ENCODE measurements around the gene HOGA1.
"Not testable (repeated sequence)": the region's sequence is repeated elsewhere in the genome, so short reads cannot be mapped to it uniquely, and the experiment has no call there.

HOGA1 gene

DNA sequence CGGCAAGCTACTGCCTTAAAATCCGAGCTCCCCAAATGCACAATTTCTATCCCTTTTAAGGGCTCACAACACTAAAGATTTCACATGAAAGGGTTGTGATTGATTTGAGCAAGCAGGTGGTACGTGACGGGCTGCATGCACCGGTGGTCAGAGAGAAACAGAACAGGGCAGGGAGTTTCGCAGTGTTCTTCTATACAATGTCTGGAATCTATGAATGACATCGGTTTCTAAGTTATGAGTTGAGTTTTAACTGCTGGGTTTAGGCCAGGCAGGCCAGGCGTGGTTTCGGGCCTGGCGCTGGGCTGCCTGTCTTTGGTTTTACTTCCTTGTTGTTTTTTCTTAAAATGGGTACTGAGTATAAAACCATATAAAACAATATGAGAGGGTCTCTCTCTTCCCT lies 28.6 kb upstream of the HOGA1 start:
- not testable (repeated sequence) for DNase-seq

DNA sequence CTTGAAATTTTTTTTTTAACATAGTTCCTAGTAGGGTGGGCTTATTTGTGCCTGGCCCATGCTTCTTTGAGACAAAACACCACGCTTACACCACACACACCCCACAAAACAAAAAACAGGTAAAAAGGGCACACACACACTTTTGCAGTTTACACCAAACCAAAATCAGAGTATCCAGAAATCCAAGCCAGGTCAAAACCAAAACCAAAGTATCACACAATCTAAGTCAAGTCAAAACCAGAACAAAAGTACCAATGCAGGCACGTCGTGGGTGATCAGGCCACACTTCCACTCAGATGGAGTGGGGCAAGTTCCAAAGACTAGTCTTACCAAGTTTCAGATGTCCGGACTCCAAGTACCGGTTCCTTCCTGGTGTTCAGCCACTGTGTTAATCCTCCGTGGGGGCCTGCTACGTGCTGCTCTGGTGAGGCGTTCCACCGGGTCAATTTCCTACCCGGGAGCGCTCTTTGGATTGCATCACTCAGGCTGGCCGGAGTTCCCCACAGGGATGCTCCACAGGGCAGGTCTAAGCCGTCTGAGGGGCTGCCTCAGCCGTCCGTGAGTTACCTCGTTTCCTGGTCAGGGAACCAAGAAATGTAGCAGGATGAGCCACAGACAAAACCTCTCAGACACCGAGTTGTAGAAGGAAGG lies 23.3 kb upstream of the HOGA1 start:
- DNase-seq = not testable (repeated sequence)

GRCh38 chr10:97561386-97562077 lies 22.7 kb upstream of the HOGA1 start:
- DNase-seq = not testable (repeated sequence)

DNA sequence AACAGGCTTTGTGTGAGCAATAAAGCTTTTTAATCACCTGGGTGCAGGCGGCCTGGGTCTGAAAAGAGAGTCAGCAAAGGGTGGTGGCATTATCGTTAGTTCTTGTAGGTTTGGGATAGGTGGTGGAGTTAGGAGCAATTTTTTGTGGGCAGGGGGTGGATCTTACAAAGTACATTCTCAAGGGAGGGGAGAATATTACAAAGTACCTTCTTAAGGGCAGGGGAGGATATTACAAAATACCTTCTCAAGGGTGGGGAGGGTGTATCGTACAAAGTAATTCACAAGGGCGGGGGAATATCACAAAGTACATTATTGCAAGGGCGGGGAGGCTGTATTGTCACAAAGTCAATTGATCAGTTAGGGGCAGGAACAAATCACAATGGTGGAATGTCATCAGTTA lies 21.9 kb upstream of the HOGA1 start:
- DNase-seq = not testable (repeated sequence)

- no peak for DNase-seq
Measured at GRCh38 chr10:97563337-97563736, 20.9 kb upstream of the HOGA1 start.

DNA sequence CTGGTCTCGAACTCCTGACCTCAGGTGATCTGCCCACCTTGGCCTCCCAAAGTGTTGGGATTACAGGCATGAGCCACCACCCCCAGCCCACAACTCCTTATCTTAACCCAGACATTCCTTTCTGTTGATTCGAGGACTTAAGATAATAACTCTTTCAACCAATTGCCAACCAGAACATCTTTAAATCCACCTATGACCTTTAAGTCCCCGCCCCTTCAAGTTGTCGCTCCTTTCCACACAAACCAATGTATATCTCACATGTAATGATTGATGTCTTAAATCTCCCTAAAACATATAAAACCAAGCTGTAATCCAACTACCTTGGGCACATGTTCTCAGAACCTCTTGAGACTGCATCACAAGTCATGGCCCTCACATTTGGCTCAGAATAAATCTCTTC lies 19.4 kb upstream of the HOGA1 start:
- DNase-seq = no peak

DNA sequence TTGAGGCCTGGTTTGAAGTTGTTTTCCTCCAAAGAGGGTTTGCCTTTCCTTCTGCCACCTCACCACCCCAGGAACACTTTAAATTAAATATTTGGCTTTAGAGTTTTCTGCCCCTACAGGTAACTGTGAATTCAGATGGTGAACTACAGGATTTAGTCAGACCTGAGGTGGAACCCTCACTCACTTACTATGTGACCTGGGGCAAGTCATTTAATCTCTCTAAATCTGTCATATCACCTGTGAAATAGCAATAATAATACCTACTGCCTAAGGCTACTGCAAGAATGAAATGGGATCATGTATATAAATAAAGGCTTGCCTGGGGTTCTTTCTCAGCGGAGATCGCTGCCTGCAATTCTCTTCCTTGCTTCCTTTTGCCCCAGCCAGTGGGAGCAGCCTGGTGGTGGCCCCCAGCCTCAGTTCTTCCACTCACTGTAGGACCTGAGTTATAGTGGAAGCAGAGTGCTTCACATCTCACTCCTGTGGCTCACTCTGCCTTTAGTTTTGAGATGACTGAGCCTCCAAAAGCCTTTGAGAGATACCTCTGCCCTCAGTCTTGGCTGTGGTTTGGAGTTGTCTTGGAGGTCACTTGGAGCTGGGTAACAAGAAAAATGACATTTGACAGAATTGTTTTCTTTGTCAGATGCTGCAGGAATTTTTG lies 17.7 kb upstream of the HOGA1 start:
- DNase-seq = no peak

DNA sequence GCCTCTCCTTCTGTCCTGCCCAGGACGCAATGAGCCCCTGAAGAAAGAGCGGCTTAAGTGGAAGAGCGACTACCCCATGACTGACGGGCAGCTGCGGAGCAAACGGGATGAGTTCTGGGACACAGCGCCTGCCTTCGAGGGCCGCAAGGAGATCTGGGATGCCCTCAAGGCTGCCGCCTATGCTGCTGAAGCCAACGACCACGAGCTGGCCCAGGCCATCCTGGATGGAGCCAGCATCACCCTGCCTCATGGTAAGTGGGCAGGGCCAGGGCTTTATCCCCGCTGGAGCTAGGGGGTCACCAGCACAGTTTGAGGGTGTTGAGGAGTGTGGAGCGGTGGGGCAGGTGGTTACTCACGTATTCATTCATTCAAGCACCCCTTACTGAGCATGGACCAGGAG lies 16.3 kb upstream of the HOGA1 start:
- DNase-seq = no peak

- DNase-seq = no peak
Measured at GRCh38 chr10:97570146-97570788, 13.9 kb upstream of the HOGA1 start.

- DNase-seq = no peak
Measured at GRCh38 chr10:97570789-97571471, 13.3 kb upstream of the HOGA1 start.

GRCh38 chr10:97571622-97572021 lies 12.6 kb upstream of the HOGA1 start:
- DNase-seq = no peak

DNA sequence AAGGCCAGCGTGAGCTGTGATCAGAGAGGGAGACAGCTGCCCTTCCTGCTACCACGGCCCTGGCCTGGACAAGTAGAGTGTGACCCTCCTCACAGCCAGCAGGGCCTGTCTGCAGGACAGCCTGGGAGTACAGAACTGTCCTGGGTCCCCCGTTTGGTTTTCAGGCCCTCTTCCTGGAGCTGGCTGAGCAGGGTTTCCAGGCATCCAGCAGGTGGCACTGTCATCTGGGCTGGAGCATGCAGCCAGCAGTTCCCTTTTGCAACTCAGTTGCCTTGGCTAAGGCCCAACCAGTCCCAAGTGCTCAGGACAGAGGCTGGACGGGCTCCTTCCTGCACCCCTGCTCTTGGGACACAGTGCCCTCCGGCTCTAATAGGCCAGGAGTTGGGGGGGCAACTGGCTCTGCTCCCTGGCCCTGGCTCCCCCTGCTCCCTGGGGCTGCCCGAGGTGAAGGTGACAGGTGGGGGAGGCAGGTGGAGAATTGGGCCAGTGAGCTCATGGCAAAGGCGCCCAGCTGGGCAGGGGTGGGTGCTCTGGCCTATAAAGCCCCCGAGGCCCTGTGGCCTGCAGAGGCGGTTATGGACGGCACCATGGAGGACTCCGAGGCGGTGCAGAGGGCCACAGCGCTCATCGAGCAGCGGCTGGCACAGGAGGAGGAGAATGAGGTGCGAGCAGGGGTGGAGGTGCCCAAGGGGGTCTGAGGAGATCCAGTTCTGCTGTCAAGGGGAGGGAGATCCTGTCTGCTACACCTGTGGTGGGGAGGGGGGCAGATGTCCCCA lies 11.8 kb upstream of the HOGA1 start, which contains the start of gene ANKRD2:
TSS of gene ANKRD2 (plus strand) at position 566 of the 776 bp plus-strand sequence. CDS start at position 576, 10 bp downstream.
- peak; percentile 64 to 66 for DNase-seq

DNA sequence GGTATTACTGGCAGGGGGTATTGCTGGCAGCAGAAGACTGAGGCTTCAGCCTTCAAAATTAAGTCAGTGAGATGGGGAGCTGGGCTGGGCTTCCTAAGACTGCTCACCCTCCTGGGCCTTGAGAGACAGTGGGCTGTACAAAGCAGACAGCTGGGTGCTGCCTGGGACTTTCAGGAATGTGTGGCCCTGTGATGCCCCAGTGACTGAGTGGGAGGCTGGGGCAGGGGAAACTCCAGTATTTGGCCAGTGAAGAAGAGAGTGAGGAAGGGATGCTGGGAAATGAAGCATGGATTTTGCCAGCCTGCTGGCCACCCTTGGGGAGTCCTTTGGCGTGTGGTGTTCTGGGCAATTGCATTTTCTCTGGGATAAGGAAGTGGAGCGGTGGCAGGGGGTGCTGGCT lies 11.2 kb upstream of the HOGA1 start:
- no peak for DNase-seq

- DNase-seq = no peak
Measured at GRCh38 chr10:97573672-97574071, 10.5 kb upstream of the HOGA1 start.

- DNase-seq = peak; percentile 84 to 90
Measured at GRCh38 chr10:97574374-97575126, 9.6 kb upstream of the HOGA1 start.

DNA sequence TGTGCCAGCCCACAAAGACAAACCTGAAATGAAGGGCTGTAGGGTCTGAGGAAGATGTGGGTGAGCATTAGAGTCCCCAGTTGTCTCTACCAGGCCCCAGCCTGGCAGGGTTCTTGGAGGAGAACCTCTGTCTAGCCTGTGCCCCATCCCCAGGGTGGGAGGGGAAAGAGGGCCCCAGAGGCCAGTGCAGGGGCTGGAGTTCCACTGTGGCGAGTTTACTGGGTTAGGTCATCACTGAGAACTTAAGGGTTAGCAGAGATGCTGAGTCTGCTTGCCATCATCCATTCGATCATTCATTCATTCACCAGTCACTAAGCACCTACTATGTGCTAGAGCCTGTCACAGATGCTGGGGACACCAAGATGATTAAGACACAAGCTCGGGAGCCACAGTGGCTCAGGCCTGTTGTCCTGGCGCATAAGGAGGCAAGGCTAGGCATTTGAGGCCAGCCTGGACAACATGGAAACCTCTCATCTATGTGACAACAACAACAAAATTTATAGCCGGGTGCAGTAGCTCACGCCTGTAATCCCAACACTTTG lies 9.0 kb upstream of the HOGA1 start:
- no peak for DNase-seq

- DNase-seq = not testable (repeated sequence)
Measured at GRCh38 chr10:97576487-97576886, 7.7 kb upstream of the HOGA1 start.

DNA sequence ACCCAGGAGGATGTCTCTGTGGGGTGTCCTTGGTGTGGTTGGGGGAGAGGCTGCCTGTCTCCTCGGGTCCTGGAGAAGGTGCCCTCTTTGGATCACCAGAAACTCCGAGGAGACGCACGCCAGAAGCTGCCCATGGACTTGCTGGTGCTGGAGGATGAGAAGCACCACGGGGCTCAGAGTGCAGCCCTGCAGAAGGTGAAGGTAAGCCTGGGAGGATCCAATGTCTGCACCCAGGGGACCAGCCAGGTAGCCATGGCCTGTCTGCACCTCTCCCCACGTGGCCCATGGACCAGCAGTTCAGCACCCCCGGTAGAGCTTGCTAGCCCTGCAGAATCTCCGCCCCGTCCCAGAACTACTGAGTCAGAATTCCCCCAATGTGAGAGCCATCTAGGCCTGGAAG lies 6.5 kb upstream of the HOGA1 start:
- DNase-seq = no peak

- no peak for DNase-seq
Measured at GRCh38 chr10:97578171-97578844, 5.9 kb upstream of the HOGA1 start.

All from SHP77 (cell line).